HepG2 (cell line): ENCODE data around the gene TNFSF11. TPM values are rescaled to one million over a fixed set of nuclear protein-coding genes. Genes with fewer than 3 reads are reported as not detected.

ENCODE experiments used
- ATAC-seq: fragments of 200-7000 bp; cut with Tn5 transposase; 3 replicates; pipeline ENCODE4 v1.9.1; 2020; ENCODE audit warnings: mild to moderate bottlenecking, moderate library complexity
- BruUV-seq: library from RNA; stranded (reverse); fragments of 400-500 nt; replicated peaks from 2 replicates; lab custom pipeline; 2021; lab: Mats Ljungman, UMichigan
- CTCF ChIA-PET: fragments of 300-600 bp; formaldehyde crosslinking; extraction: SDS; loops from one replicate; lab custom pipeline; 2021; ENCODE audit warnings: low total read pairs, inconsistent platforms, low intra/inter-chr PET ratio; lab: Yijun Ruan, JAX
- POLR2A ChIA-PET: fragments of 350-600 bp; sonication (Branson Sonifier 250); formaldehyde crosslinking; loops from one replicate; lab custom pipeline; 2020; ENCODE audit warnings: antibody characterized with exemption, inconsistent platforms; lab: Yijun Ruan, JAX
- DNase-seq: peaks from one replicate; pipeline ENCODE4 v3.0.0-alpha.2; 2015; ENCODE audit warnings: low spot score
- FAIRE-seq: peaks from 3 replicates; lab custom pipeline; 2011; peaks lifted over from hg19 to GRCh38; lab: Jason Lieb, UNC
- H2AFZ ChIP-seq: one replicate; pipeline ENCODE4 v1.6.1; 2011; ENCODE audit warnings: low read length, inconsistent platforms
- H3K27ac ChIP-seq: fragments of 300-600 bp; 3 replicates; pipeline ENCODE4 v1.8.0; 2011; ENCODE audit warnings: mixed run types, mild to moderate bottlenecking, mixed read lengths, low read length, inconsistent platforms; ENCODE audit not compliant: insufficient read depth; ENCODE audit errors: extremely low read length
- H3K27me3 ChIP-seq, 2 experiments: fragments of 200-600 bp in 1 of 2; 2 replicates in 1 of 2; 3 replicates in 1 of 2; pipeline versions ENCODE4 v1.6.0 to v1.8.0; 2011; ENCODE audit warnings: low read length in 2 of 2, mild to moderate bottlenecking in 2 of 2, moderate library complexity in 2 of 2, inconsistent platforms in 1 of 2; ENCODE audit not compliant: insufficient read depth in 2 of 2, control insufficient read depth in 1 of 2
- H3K36me3 ChIP-seq, 2 experiments: fragments of 200-600 bp in 1 of 2; replicated peaks in 1 of 2; 2 replicates in 1 of 2; 3 replicates in 1 of 2; pipeline versions ENCODE4 v1.5.1 to v1.8.0; 2011; ENCODE audit warnings: low read length in 2 of 2, inconsistent platforms in 1 of 2; ENCODE audit not compliant: insufficient read depth in 2 of 2, control insufficient read depth in 1 of 2
- H3K4me1 ChIP-seq: 2 replicates; pipeline ENCODE4 v1.5.1; 2012; ENCODE audit warnings: low read length, inconsistent platforms; ENCODE audit not compliant: insufficient read depth
- H3K4me2 ChIP-seq: 2 replicates; pipeline ENCODE4 v1.6.0; 2011; ENCODE audit warnings: low read depth, low read length, inconsistent platforms
- H3K4me3 ChIP-seq, 3 experiments: fragments of 200-600 bp in 1 of 3; sonication (generic), shearing (Covaris generic) in 1 of 3; replicated peaks in 1 of 3; 2 replicates each; pipeline ENCODE4 v1.5.1; 2011 to 2016; ENCODE audit warnings: low read length in 3 of 3, inconsistent platforms in 2 of 3, low read depth in 2 of 3, mild to moderate bottlenecking in 2 of 3, control low read depth in 1 of 3, mixed read lengths in 1 of 3; ENCODE audit not compliant: insufficient read depth in 1 of 3
- H3K79me2 ChIP-seq: one replicate; pipeline ENCODE4 v1.6.1; 2011; ENCODE audit warnings: low read length, inconsistent platforms; ENCODE audit not compliant: insufficient read depth
- H3K9ac ChIP-seq: 2 replicates; pipeline ENCODE4 v1.6.0; 2011; ENCODE audit warnings: mild to moderate bottlenecking, low read depth, low read length, inconsistent platforms; ENCODE audit not compliant: insufficient read depth
- H3K9me3 ChIP-seq: 2 replicates; pipeline ENCODE4 v1.5.1; 2012; ENCODE audit warnings: mild to moderate bottlenecking, low read length
- H4K20me1 ChIP-seq: 2 replicates; pipeline ENCODE4 v1.6.0; 2011; ENCODE audit warnings: inconsistent platforms, mild to moderate bottlenecking, low read length, moderate library complexity; ENCODE audit not compliant: insufficient read depth
- BORCS8-MEF2B ChIP-seq: sonication (generic); formaldehyde crosslinking; IDR thresholded peaks from 2 replicates; pipeline ENCODE4 v1.8.0; 2022; ENCODE audit warnings: mild to moderate bottlenecking, missing genetic modification reagents
- CENPX ChIP-seq: sonication (generic); formaldehyde crosslinking; IDR thresholded peaks from 2 replicates; pipeline ENCODE4 v1.9.0; 2021; ENCODE audit warnings: mild to moderate bottlenecking, missing genetic modification reagents, moderate library complexity
- CSRNP2 ChIP-seq: sonication (generic); formaldehyde crosslinking; conservative IDR thresholded peaks from 2 replicates; pipeline ENCODE4 v1.8.0; 2022; ENCODE audit warnings: low read depth, missing genetic modification reagents
- DNMT3B ChIP-seq: conservative IDR thresholded peaks from 2 replicates; pipeline ENCODE4 v1.6.1; 2016; ENCODE audit warnings: missing biosample characterization, control low read depth
- FOXO4 ChIP-seq: sonication (generic); formaldehyde crosslinking; conservative IDR thresholded peaks from 2 replicates; pipeline ENCODE4 v1.8.1; 2023; ENCODE audit warnings: missing genetic modification reagents
- TFE3 ChIP-seq: IDR thresholded peaks from 2 replicates; pipeline ENCODE4 v1.6.1; 2016
- TOE1 ChIP-seq: sonication (generic); formaldehyde crosslinking; IDR thresholded peaks from 2 replicates; pipeline ENCODE4 v1.4.0; 2020; ENCODE audit warnings: mild to moderate bottlenecking, missing genetic modification reagents
- ZBTB2 ChIP-seq: sonication (generic); formaldehyde crosslinking; IDR thresholded peaks from 2 replicates; pipeline ENCODE4 v1.8.0; 2022; ENCODE audit warnings: low read depth, missing genetic modification reagents
- ZNF180 ChIP-seq: sonication (generic); formaldehyde crosslinking; IDR thresholded peaks from 2 replicates; pipeline ENCODE4 v1.4.0; 2020; ENCODE audit warnings: low read depth, missing genetic modification reagents, borderline replicate concordance
- ZNF34 ChIP-seq: sonication (generic); formaldehyde crosslinking; IDR thresholded peaks from 2 replicates; pipeline ENCODE4 v1.4.0; 2020; ENCODE audit warnings: mild to moderate bottlenecking, missing genetic modification reagents, borderline replicate concordance
- ZNF350 ChIP-seq: sonication (generic); formaldehyde crosslinking; IDR thresholded peaks from 2 replicates; pipeline ENCODE4 v1.4.0; 2020; ENCODE audit warnings: mild to moderate bottlenecking, low read depth, missing genetic modification reagents, borderline replicate concordance
- ZNF546 ChIP-seq: sonication (generic); formaldehyde crosslinking; conservative IDR thresholded peaks from 2 replicates; pipeline ENCODE4 v1.8.1; 2023; ENCODE audit warnings: mild to moderate bottlenecking, missing genetic modification reagents
- ZNF569 ChIP-seq: sonication (generic); formaldehyde crosslinking; IDR thresholded peaks from 2 replicates; pipeline ENCODE4 v1.5.0; 2020; ENCODE audit warnings: mild to moderate bottlenecking, missing genetic modification reagents, moderate library complexity, borderline replicate concordance
- ZNF660 ChIP-seq: sonication (generic); formaldehyde crosslinking; IDR thresholded peaks from 2 replicates; pipeline ENCODE4 v1.5.1; 2020; ENCODE audit warnings: mild to moderate bottlenecking, low read depth, missing genetic modification reagents, borderline replicate concordance
- ZSCAN9 ChIP-seq: IDR thresholded peaks from 2 replicates; pipeline ENCODE4 v1.6.1; 2016; ENCODE audit warnings: borderline replicate concordance
- WGBS: methylation state at CpG from one replicate; pipeline ENCODE4 v1.1.6; 2017; ENCODE audit warnings: low lambda C conversion rate; 5-methylcytosine and 5-hydroxymethylcytosine counted together
- in situ Hi-C: cut with HindIII; loops from 2 replicates; pipeline ENCODE4 v1.10.0; 2017; ENCODE audit warnings: low pct_unique_long_range_greater_than_20kb; ENCODE audit not compliant: extremely low pct_ligation_motif_present
- intact Hi-C: fragments of 100-400 bp; cut with micrococcal nuclease; formaldehyde crosslinking; loops from one replicate; pipeline ENCODE4 v1.10.0; 2022; ENCODE audit not compliant: unreplicated experiment
- polyA plus RNA-seq, 8 experiments: library from polyadenylated mRNA; depleted of rRNA in 3 of 8; stranded (reverse) in 7 of 8; unstranded in 1 of 8; fragments of >200 nt; fragmentation: Illumina TruSeq in 4 of 8; extraction: Trizol in 4 of 8; gene quantifications; 2 replicates each; pipeline versions ENCODE4 v1.2.1 to v1.2.3, GENCODE V29; 2011 to 2016; ENCODE audit warnings: low read depth in 4 of 8, missing spikeins in 1 of 8, mixed read lengths in 1 of 8; ENCODE audit not compliant: insufficient read depth in 1 of 8
- total RNA-seq, 5 experiments: library from RNA; depleted of rRNA; stranded (reverse); fragments of >200 nt; fragmentation: Illumina TruSeq; extraction: Trizol; gene quantifications; 2 replicates each; pipeline ENCODE4 v1.2.3, GENCODE V29; 2016; ENCODE audit warnings: low read depth in 1 of 5

The TNFSF11 gene
- total and polyA plus RNA-seq, 2 of the 13 experiments (the other 11 are each of a cell fraction or from before 2014, with no cell fraction given) = 0.03 TPM; not detected in 1

GRCh38 chr13:42561752-42562467 is 12.0 kb upstream of the TNFSF11 start (continued):
- no peak for TF ChIP-seq TFE3
- no peak for TF ChIP-seq BORCS8-MEF2B (CRISPR knock-in tag)

- no peak overlapping the region for H3K9ac ChIP-seq
- no peak for DNase-seq
- no peaks in the 10 kb centered on the region for H4K20me1 ChIP-seq
- intact Hi-C loops (no loop called here), in situ Hi-C loops (no loop called here)
- H3K36me3 ChIP-seq = no peaks in the 10 kb centered on the region
- CTCF ChIA-PET = no interaction called here
- FAIRE-seq = no peak
- H3K4me3 ChIP-seq = no peak overlapping the region
- no peaks in the 10 kb centered on the region for H3K79me2 ChIP-seq
- WGBS = 47% methylated on average over 2 of the region's 2 CpGs
- H2AFZ ChIP-seq = no peak overlapping the region
- no TSS peak for BruUV-seq
- H3K4me1 ChIP-seq = no peaks in the 10 kb centered on the region
- H3K27me3 ChIP-seq = no peaks in the 10 kb centered on the region
- no peak overlapping the region for H3K27ac ChIP-seq
- H3K9me3 ChIP-seq = peaks cover 25% of the 10 kb centered on the region
- H3K4me2 ChIP-seq = no peak overlapping the region
- ATAC-seq = no peak
- POLR2A ChIA-PET = no interaction called here
- TF ChIP-seq ZBTB2 (no peak), ZNF34 (no peak), CSRNP2 (no peak), DNMT3B (CRISPR knock-in tag) (no peak), ZSCAN9 (CRISPR knock-in tag) (no peak), ZNF569 (CRISPR knock-in tag) (no peak), ZNF180 (CRISPR knock-in tag) (no peak), CENPX (no peak), ZNF350 (no peak), ZNF660 (CRISPR knock-in tag) (no peak), ZNF546 (CRISPR knock-in tag) (no peak), TOE1 (CRISPR knock-in tag) (no peak), FOXO4 (no peak)
These were observed 6.0 kb upstream of the TNFSF11 start for GRCh38 chr13:42567906-42568305.
